Ectodermal cell (in vitro differentiated cells): Measurements from ENCODE around the gene CACNA2D3.

ENCODE experiments used
- H3K27ac ChIP-seq: 2 replicates; pipeline ENCODE4 v1.7.0; 2013; ENCODE audit warnings: mild to moderate bottlenecking, low read depth, low read length; ENCODE audit not compliant: insufficient read depth, poor library complexity, severe bottlenecking
- H3K27me3 ChIP-seq: 2 replicates; pipeline ENCODE4 v1.7.0; 2013; ENCODE audit warnings: mild to moderate bottlenecking, low read length; ENCODE audit not compliant: insufficient read depth, control insufficient read depth, poor library complexity, severe bottlenecking
- H3K36me3 ChIP-seq: one replicate; pipeline ENCODE4 v1.7.0; 2013; ENCODE audit warnings: low read length; ENCODE audit not compliant: control insufficient read depth, insufficient read depth
- H3K4me1 ChIP-seq: one replicate; pipeline ENCODE4 v1.7.0; 2013; ENCODE audit warnings: low read length; ENCODE audit not compliant: control insufficient read depth, insufficient read depth
- H3K4me3 ChIP-seq: 2 replicates; pipeline ENCODE4 v1.7.0; 2013; ENCODE audit warnings: low read depth, low read length, control low read depth; ENCODE audit not compliant: insufficient read depth
- H3K9me3 ChIP-seq: 2 replicates; pipeline ENCODE4 v1.7.0; 2013; ENCODE audit warnings: mild to moderate bottlenecking, low read length, moderate library complexity; ENCODE audit not compliant: control insufficient read depth
- WGBS, 2 experiments: methylation state at CpG; one replicate each; pipeline ENCODE4 v1.1.7; 2013; ENCODE audit warnings: missing lambda C conversion rate in 2 of 2; 5-methylcytosine and 5-hydroxymethylcytosine counted together

Gene CACNA2D3

GRCh38 chr3:54591157-54591556 is 468.8 kb downstream of the CACNA2D3 start:
- WGBS, 2 experiments, result 92 to 95% methylated on average over 2 of the region's 2 CpGs
- no peak overlapping the region for H3K4me3 ChIP-seq
- H3K4me1 ChIP-seq, result no peaks in the 10 kb centered on the region
- H3K36me3 ChIP-seq, result no peaks in the 10 kb centered on the region
- no peaks in the 10 kb centered on the region for H3K27me3 ChIP-seq
- H3K9me3 ChIP-seq, result no peaks in the 10 kb centered on the region
- H3K27ac ChIP-seq, result no peak overlapping the region

GRCh38 chr3:54593653-54594052 is 471.3 kb downstream of the CACNA2D3 start:
- WGBS, 2 experiments, result no CpG with 5 or more reads among the region's 2 CpGs
- no peaks in the 10 kb centered on the region for H3K36me3 ChIP-seq
- H3K4me3 ChIP-seq, result no peak overlapping the region
- no peaks in the 10 kb centered on the region for H3K4me1 ChIP-seq
- H3K27me3 ChIP-seq, result no peaks in the 10 kb centered on the region
- no peak overlapping the region for H3K27ac ChIP-seq
- H3K9me3 ChIP-seq, result no peaks in the 10 kb centered on the region

- no peak overlapping the region for H3K27ac ChIP-seq
- WGBS, 2 experiments, result 94 to 95% methylated on average over 4 of the region's 4 CpGs
- no peaks in the 10 kb centered on the region for H3K27me3 ChIP-seq
Observed at GRCh38 chr3:54596087-54596486, 473.7 kb downstream of the CACNA2D3 start.

GRCh38 chr3:54599716-54600115 is 477.4 kb downstream of the CACNA2D3 start:
- Histone ChIP-seq H3K9me3 (no peaks in the 10 kb centered on the region), H3K36me3 (no peaks in the 10 kb centered on the region), H3K27ac (no peak overlapping the region), H3K4me3 (no peak overlapping the region), H3K27me3 (no peaks in the 10 kb centered on the region), H3K4me1 (peaks cover 6% of the 10 kb centered on the region)
- 88% methylated on average over 9 of the region's 9 CpGs for WGBS, 2 experiments

More at GRCh38 chr3:54596087-54596486, 473.7 kb downstream of the CACNA2D3 start:
- H3K4me3 ChIP-seq, result no peak overlapping the region
- peaks cover 6% of the 10 kb centered on the region for H3K4me1 ChIP-seq
- H3K9me3 ChIP-seq, result no peaks in the 10 kb centered on the region
- H3K36me3 ChIP-seq, result no peaks in the 10 kb centered on the region

- Histone ChIP-seq H3K9me3 (no peaks in the 10 kb centered on the region), H3K27ac (no peak overlapping the region), H3K27me3 (no peaks in the 10 kb centered on the region), H3K4me3 (no peak overlapping the region), H3K36me3 (no peaks in the 10 kb centered on the region), H3K4me1 (peaks cover 6% of the 10 kb centered on the region)
- 86 to 89% methylated on average over 12 of the region's 12 CpGs for WGBS, 2 experiments
Observed at GRCh38 chr3:54600441-54601204, 478.3 kb downstream of the CACNA2D3 start.

- no peak overlapping the region for H3K27ac ChIP-seq
- H3K27me3 ChIP-seq, result no peaks in the 10 kb centered on the region
- no peak overlapping the region for H3K4me3 ChIP-seq
- no peaks in the 10 kb centered on the region for H3K36me3 ChIP-seq
- whole genome bisulfite sequencing, 2 experiments, result 93% methylated on average over 4 of the region's 4 CpGs
- H3K9me3 ChIP-seq, result no peaks in the 10 kb centered on the region
- peaks cover 6% of the 10 kb centered on the region for H3K4me1 ChIP-seq
Observed at GRCh38 chr3:54604495-54604894, 482.1 kb downstream of the CACNA2D3 start.

- no peak overlapping the region for H3K4me3 ChIP-seq
- no peak overlapping the region for H3K27ac ChIP-seq
- no peaks in the 10 kb centered on the region for H3K9me3 ChIP-seq
- no peaks in the 10 kb centered on the region for H3K27me3 ChIP-seq
- H3K36me3 ChIP-seq, result no peaks in the 10 kb centered on the region
- no peaks in the 10 kb centered on the region for H3K4me1 ChIP-seq
Observed at GRCh38 chr3:54608041-54608440, 485.7 kb downstream of the CACNA2D3 start.

- no peaks in the 10 kb centered on the region for H3K27me3 ChIP-seq
- no peak overlapping the region for H3K4me3 ChIP-seq
- H3K36me3 ChIP-seq, result no peaks in the 10 kb centered on the region
- 92 to 95% methylated on average over 4 of the region's 4 CpGs for WGBS, 2 experiments
- H3K27ac ChIP-seq, result no peak overlapping the region
- no peaks in the 10 kb centered on the region for H3K4me1 ChIP-seq
- no peaks in the 10 kb centered on the region for H3K9me3 ChIP-seq
Observed at GRCh38 chr3:54619053-54619452, 496.7 kb downstream of the CACNA2D3 start.

- Histone ChIP-seq H3K36me3 (no peaks in the 10 kb centered on the region), H3K27me3 (no peaks in the 10 kb centered on the region), H3K9me3 (no peaks in the 10 kb centered on the region), H3K4me3 (no peak overlapping the region), H3K4me1 (no peaks in the 10 kb centered on the region), H3K27ac (no peak overlapping the region)
- WGBS, 2 experiments, result 90 to 91% methylated on average over 3 of the region's 3 CpGs
Observed at GRCh38 chr3:54619531-54619930, 497.2 kb downstream of the CACNA2D3 start.

- H3K4me3 ChIP-seq, result no peak overlapping the region
- H3K27me3 ChIP-seq, result no peaks in the 10 kb centered on the region
- no peaks in the 10 kb centered on the region for H3K4me1 ChIP-seq
- no peaks in the 10 kb centered on the region for H3K9me3 ChIP-seq
- no peak overlapping the region for H3K27ac ChIP-seq
- 92% methylated on average over 8 of the region's 8 CpGs for WGBS, 2 experiments
- no peaks in the 10 kb centered on the region for H3K36me3 ChIP-seq
Observed at GRCh38 chr3:54621184-54621583, 498.8 kb downstream of the CACNA2D3 start.
